ENCODE measurements around the gene GNG13. TPM values are rescaled to one million over a fixed set of nuclear protein-coding genes. Genes with fewer than 3 reads are reported as not detected.
"Not testable (repeated sequence)": the region's sequence is repeated elsewhere in the genome, so short reads cannot be mapped to it uniquely, and the experiment has no call there.

Gene GNG13
- total RNA-seq, 1 donor from 2014 or later = not detected

DNA sequence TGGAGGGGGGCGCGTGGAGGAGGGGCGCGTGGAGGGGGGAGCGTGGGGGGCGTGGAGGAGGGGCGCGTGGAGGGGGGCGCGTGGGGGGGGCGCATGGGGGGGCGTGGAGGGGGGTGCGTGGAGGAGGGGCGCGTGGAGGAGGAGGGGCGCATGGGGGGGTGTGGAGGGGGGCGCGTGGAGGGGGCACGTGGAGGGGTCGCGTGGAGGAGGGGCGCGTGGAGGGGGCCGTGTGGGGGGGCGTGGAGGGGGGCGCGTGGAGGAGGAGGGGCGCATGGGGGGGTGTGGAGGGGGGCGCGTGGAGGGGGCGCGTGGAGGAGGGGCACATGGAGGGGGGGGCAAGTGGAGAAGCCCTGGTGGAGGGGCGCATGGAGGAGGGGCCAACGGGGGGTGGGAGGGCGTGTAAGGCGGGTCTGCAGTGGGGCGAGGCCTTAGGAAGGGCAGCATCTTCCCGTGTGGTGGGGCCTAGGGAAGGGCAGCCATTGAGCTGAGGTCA, 32.7 kb downstream of the GNG13 start:
- no peak for DNase-seq
- no peak for ATAC-seq
- intact Hi-C loops (cut with micrococcal nuclease) = no loop called here

DNA sequence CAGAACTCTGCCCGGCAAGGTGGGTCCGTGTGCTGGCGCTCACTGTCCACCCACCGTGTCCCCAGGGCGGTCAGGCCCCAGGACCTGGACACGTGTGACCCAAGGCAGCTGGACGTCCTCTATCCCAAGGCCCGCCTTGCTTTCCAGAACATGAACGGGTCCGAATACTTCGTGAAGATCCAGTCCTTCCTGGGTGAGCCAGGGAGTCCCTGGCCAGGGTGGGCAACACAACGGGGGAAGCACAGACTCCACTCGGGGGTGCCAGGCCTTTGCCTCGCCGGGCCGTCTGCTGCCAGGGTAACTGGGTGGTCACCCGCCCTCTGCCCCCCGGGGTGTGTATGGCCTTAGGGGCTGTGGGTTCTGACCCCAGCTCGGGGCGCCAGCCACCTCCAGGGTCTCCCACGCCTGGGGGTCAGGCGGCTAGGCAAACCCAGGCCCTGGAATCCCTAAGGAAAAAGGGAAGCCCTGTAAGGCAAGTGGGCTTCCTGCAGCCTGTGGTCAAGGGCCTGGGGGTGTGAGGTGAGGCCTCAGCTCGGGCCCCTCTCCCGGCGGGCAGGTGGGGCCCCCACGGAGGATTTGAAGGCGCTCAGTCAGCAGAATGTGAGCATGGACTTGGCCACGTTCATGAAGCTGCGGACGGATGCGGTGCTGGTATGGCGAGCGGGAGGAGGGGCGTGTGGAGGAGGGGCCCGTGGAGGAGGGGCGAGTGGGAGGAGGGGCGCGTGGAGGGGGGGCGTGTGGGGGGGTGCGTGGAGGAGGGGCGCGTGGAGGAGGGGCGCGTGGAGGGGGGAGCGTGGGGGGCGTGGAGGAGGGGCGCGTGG, 33.5 kb downstream of the GNG13 start:
- no peak for DNase-seq
- ATAC-seq = no peak
- intact Hi-C loops (cut with micrococcal nuclease) = no loop called here

GRCh38 chr16:766008-766819, 34.3 kb downstream of the GNG13 start:
- intact Hi-C loops (cut with micrococcal nuclease) = no loop called here
- ATAC-seq (no peak), DNase-seq (no peak)

GRCh38 chr16:765488-765865, 35.1 kb downstream of the GNG13 start:
- no peak for ATAC-seq
- no peak for DNase-seq
- intact Hi-C loops (cut with micrococcal nuclease) = no loop called here

GRCh38 chr16:764848-765487, 35.6 kb downstream of the GNG13 start:
- intact Hi-C loops (cut with micrococcal nuclease) = no loop called here
- DNase-seq (no peak), ATAC-seq (no peak)

GRCh38 chr16:764184-764750, 36.3 kb downstream of the GNG13 start:
- no peak for DNase-seq
- intact Hi-C loops (cut with micrococcal nuclease) = no loop called here
- no peak for ATAC-seq

- intact Hi-C loops (cut with micrococcal nuclease) = no loop called here
- ATAC-seq = no peak
- no peak for DNase-seq
Observed at GRCh38 chr16:763369-764183, 37.0 kb downstream of the GNG13 start.

DNA sequence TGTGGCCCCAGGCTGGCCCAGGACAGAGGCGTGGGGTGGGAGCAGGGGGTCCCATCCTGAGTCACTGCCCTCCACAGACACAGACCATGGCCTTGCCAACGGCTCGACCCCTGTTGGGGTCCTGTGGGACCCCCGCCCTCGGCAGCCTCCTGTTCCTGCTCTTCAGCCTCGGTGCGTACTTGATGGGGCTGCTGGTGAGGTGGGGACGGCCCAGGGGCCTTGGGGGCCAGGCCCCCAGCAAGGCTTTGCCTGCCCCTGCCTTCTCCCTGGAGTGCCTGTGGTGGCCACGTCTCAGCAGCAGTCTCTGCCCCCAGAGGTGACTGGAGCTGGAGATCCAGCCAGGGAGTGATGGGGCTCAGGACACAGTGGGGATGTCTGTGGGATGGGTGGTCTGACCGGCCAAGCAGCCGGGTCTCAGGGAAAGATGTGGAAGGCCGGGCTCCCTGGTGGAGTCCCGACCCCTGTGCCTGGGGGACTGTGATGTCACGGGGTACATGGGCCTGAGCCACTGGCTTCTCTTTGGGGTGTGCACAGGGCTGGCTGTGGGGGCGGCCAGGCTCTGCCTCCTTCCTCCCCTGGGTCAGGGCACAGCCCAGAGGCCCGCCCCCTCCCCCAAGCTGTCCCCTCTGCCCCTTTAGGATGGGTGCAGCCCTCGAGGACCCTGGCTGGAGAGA, 37.8 kb downstream of the GNG13 start:
- intact Hi-C loops (cut with micrococcal nuclease) = no loop called here
- ATAC-seq (no peak), DNase-seq (no peak)

DNA sequence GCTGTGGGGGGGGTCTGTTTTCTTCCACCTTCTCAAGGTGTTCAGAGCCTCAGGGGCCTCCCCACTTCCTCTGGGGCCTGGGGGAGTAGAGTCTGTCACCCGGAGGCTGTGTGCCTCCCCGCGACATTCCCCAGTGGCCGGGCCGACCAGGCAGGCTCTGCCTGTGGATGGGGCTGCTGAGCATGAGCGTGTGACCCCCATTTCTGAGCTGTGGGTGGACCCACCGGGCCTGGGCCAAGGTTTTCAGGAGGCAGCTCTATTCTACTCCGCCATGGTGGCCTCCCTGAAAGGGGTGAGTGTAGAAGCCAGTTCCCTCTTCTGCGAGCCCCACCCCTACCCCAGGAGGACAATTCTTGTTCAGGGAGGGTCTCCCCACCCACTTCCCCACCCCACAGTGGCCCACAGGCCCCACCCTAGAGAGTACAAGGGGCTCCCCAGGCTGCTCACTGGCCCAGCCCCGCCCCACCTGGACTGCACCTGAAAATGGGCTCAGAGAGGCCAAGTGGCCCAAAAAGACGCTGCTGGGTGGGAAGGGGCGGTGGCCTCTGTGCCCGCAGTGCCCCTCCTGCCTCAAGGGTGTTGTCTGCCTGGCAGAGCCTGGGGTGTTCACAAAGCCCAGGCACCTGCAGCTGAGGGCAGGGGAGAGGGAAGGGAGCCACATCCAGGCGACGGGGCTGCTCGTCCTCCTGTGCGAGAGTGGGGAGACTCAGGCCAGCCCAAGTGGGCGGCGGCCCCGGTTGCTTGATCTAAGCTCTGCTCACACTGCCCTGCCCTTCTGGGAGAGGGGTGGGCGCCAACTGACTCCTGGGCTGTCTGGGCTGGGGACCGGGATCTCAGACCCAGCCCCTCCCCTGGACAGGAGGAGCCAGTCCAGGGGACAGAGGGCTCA, 38.7 kb downstream of the GNG13 start:
- no peak for DNase-seq
- intact Hi-C loops (cut with micrococcal nuclease) = no loop called here

DNA sequence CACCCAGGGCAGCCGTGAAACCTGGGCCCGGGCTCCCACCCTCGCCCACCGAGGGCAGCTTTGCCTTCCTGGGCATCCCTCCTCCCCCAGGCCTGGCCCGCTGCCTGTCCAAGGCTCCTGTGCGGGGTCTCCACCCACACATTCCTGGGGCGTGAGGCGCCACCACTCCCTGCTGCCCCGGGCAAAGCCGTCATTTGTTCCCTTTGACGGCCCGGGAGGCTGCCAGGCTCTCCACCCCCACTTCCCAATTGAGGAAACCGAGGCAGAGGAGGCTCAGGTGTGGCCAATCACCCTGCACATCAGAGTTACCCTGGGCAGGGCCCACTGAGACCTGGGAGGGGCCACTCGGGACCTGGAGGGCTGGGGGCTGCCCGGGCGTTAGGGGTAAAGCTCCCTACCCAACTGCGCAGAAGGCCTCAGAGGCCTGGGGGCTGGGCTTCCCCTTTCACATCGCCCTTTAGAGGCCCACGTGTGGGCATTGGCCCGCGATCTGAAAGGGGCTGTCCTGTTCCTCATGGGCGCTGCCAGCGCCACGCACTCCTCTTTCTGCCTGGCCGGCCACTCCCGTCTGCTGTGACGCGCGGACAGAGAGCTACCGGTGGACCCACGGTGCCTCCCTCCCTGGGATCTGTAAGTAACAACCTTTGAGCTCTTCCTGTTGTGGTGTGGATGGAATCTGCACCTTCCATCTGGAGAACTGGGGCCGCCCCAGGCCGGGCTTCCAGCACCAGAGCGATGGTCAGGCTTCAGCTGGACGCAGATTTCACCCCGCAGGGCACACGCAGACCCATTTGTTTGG, 39.8 kb downstream of the GNG13 start, which contains the start of gene MSLN:
Gene MSLN (plus strand): TSS at position 190 of the 799 bp plus-strand sequence. CDS start 1,947 bp downstream, outside the sequence.
- intact Hi-C loops (cut with micrococcal nuclease) = no loop called here
- ATAC-seq (peak; percentile 31), DNase-seq (no peak)

More for the DNA sequence above, 38.7 kb downstream of the GNG13 start:
- no peak for ATAC-seq

DNA sequence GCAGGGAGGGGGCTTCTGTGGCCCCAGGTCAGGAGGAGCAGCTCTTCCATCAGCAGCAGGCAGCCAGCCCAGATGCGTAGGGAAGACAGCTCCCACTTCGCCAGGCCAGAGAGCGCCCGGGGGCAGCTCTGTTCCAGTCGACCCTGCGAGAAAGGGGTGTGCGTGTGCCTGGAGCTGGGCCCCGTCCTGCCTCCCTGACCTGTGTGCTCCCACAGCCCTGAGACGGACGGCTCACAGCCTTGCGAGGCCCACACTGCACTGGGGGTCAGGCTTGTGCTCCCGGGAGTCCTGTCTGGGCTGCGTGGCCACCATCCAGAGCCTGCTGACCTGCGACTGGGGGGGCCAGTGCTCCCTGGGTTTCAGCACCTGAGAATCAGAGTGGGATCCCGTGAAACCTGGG, 40.5 kb downstream of the GNG13 start:
- ATAC-seq (no peak), DNase-seq (no peak)
- intact Hi-C loops (cut with micrococcal nuclease) = no loop called here

GRCh38 chr16:759110-759910, 41.2 kb downstream of the GNG13 start:
- ATAC-seq = no peak
- intact Hi-C loops (cut with micrococcal nuclease) = no loop called here
- DNase-seq = no peak

DNA sequence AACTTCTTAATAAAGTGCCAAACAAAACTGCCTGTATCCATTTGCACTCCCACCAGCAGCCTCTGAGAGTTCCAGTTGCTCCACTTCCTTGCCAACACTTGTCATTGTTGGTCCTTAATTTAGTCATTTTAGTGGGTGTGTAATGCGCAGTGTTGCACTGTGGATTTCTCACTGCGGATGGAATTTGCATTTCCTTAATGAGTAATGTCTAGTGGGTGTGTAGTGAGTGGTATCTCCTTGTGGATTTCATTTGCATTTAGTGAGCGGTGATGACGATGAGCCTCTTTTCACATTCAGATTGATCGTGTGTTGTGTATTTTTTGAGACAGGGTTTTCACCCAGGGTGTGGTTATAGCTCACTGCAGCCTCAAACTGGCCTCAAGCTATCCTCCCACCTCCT, 44.1 kb downstream of the GNG13 start:
- DNase-seq = no peak
- no peak for ATAC-seq
- intact Hi-C loops (cut with micrococcal nuclease) = no loop called here

- intact Hi-C loops (cut with micrococcal nuclease) = no loop called here
- ATAC-seq = peak; percentile 51
- DNase-seq = no peak
Observed at GRCh38 chr16:754656-755055, 45.9 kb downstream of the GNG13 start.

- intact Hi-C loops (cut with micrococcal nuclease); DNase-seq; ATAC-seq: not testable (repeated sequence)
Observed at GRCh38 chr16:754121-754607, 46.4 kb downstream of the GNG13 start.

DNA sequence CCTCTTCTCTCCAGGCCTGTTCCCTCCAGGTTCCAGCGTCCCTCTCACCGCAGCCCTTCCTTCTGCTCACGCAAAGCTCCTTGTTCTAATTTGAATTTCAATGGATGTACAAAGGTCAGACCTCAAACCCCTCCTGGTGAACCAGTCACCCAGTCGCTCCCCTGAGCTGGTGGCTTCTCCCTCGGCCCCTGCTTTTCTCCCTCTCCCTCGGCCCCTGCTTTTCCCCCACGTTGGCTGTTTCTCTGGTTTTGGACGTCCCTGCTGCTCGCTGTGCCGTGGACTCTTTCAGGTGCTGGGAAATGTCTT, 48.6 kb downstream of the GNG13 start:
- ATAC-seq = no peak
- no peak for DNase-seq
- intact Hi-C loops (cut with micrococcal nuclease) = no loop called here
